ENCODE data around the gene TPCN1.

TPCN1 gene

GRCh38 chr12:113271853-113272561, 50.7 kb downstream of the TPCN1 start:
- no peaks in the 10 kb centered on the region for H3K36me3 ChIP-seq
- DNase-seq: no peak
- no peaks in the 10 kb centered on the region for H3K27me3 ChIP-seq (ENCODE audit: insufficient read depth, low read depth, severe bottlenecking)
- no peak overlapping the region for H3K4me3 ChIP-seq (ENCODE audit: low read depth, low read length)
- no peaks in the 10 kb centered on the region for H3K9me3 ChIP-seq (ENCODE audit: severe bottlenecking)
- H3K27ac ChIP-seq: no peak overlapping the region
- no peak for TF ChIP-seq CTCF (IDR thresholded peaks at IDR 0.05; ENCODE audit: low read depth, low read length)

GRCh38 chr12:113273053-113273725, 51.9 kb downstream of the TPCN1 start:
- no peak for TF ChIP-seq CTCF (IDR thresholded peaks at IDR 0.05; ENCODE audit: low read depth, low read length)

GRCh38 chr12:113274848-113275247, 53.6 kb downstream of the TPCN1 start:
- TF ChIP-seq CTCF (IDR thresholded peaks at IDR 0.05; ENCODE audit: low read depth, low read length): no peak
- no peaks in the 10 kb centered on the region for H3K27me3 ChIP-seq (ENCODE audit: insufficient read depth, low read depth, severe bottlenecking)
- no peak overlapping the region for H3K4me3 ChIP-seq (ENCODE audit: low read depth, low read length)
- H3K9me3 ChIP-seq (ENCODE audit: severe bottlenecking): no peaks in the 10 kb centered on the region
- no peak overlapping the region for H3K27ac ChIP-seq
- no peak for DNase-seq
- H3K36me3 ChIP-seq: no peaks in the 10 kb centered on the region

More at GRCh38 chr12:113273053-113273725, 51.9 kb downstream of the TPCN1 start:
- Histone ChIP-seq H3K36me3 (no peaks in the 10 kb centered on the region), H3K9me3 (ENCODE audit: severe bottlenecking) (no peaks in the 10 kb centered on the region), H3K27ac (no peak overlapping the region), H3K27me3 (ENCODE audit: insufficient read depth, low read depth, severe bottlenecking) (no peaks in the 10 kb centered on the region), H3K4me3 (ENCODE audit: low read depth, low read length) (no peak overlapping the region)
- DNase-seq: no peak

GRCh38 chr12:113276306-113276705, 55.0 kb downstream of the TPCN1 start:
- no peak for TF ChIP-seq CTCF (IDR thresholded peaks at IDR 0.05; ENCODE audit: low read depth, low read length)
- no peaks in the 10 kb centered on the region for H3K27me3 ChIP-seq (ENCODE audit: insufficient read depth, low read depth, severe bottlenecking)
- H3K9me3 ChIP-seq (ENCODE audit: severe bottlenecking): no peaks in the 10 kb centered on the region
- H3K4me3 ChIP-seq (ENCODE audit: low read depth, low read length): no peak overlapping the region
- no peak for DNase-seq
- no peaks in the 10 kb centered on the region for H3K36me3 ChIP-seq
- no peak overlapping the region for H3K27ac ChIP-seq

- Histone ChIP-seq H3K9me3 (ENCODE audit: severe bottlenecking) (no peaks in the 10 kb centered on the region), H3K36me3 (no peaks in the 10 kb centered on the region), H3K4me3 (ENCODE audit: low read depth, low read length) (no peak overlapping the region), H3K27me3 (ENCODE audit: insufficient read depth, low read depth, severe bottlenecking) (no peaks in the 10 kb centered on the region), H3K27ac (no peak overlapping the region)
- DNase-seq: no peak
- no peak for TF ChIP-seq CTCF (IDR thresholded peaks at IDR 0.05; ENCODE audit: low read depth, low read length)
Observed at GRCh38 chr12:113276946-113277500, 55.8 kb downstream of the TPCN1 start.

Measured in WERI-Rb-1 (cell line).